Activated gamma-delta T cell treated with anti-CD3 and anti-CD28 coated beads, Interleukin-2, amount 50 U/mL, for 16 hours (primary cell): ENCODE results near the gene GALNT15.

Source experiments
- DNase-seq: peaks from one replicate; pipeline ENCODE4 v3.0.0-alpha.2; 2020; ENCODE audit warnings: low read depth

Gene GALNT15

GRCh38 chr3:16187213-16187790 lies 12.8 kb downstream of the GALNT15 start:
- no peak for DNase-seq

- no peak for DNase-seq
Observed at GRCh38 chr3:16188071-16188470, 13.6 kb downstream of the GALNT15 start.

- DNase-seq: no peak
Observed at GRCh38 chr3:16189201-16189600, 14.7 kb downstream of the GALNT15 start.

- no peak for DNase-seq
Observed at GRCh38 chr3:16190704-16191103, 16.2 kb downstream of the GALNT15 start.

GRCh38 chr3:16191591-16191990 lies 17.1 kb downstream of the GALNT15 start:
- DNase-seq: no peak

GRCh38 chr3:16192176-16192811 lies 17.8 kb downstream of the GALNT15 start:
- DNase-seq: no peak

- DNase-seq: no peak
Observed at GRCh38 chr3:16198427-16198826, 23.9 kb downstream of the GALNT15 start.

- no peak for DNase-seq
Observed at GRCh38 chr3:16199769-16200168, 25.3 kb downstream of the GALNT15 start.

DNA sequence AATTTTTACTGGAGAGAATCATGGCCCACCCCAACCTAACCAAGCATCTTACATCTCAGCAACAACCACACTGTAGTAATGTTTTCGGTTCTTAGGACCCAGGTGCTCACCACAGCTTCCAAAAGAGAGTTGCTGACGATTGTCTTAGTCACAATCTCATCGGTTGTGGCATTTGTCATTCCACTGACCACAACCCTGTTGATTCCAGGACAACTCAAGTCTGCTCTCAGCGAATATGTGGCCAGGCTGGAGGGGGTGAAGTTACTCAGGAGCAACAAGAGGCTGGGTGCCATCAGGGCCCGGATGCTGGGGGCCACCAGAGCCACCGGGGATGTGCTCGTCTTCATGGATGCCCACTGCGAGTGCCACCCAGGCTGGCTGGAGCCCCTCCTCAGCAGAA lies 25.9 kb downstream of the GALNT15 start:
- no peak for DNase-seq

DNA sequence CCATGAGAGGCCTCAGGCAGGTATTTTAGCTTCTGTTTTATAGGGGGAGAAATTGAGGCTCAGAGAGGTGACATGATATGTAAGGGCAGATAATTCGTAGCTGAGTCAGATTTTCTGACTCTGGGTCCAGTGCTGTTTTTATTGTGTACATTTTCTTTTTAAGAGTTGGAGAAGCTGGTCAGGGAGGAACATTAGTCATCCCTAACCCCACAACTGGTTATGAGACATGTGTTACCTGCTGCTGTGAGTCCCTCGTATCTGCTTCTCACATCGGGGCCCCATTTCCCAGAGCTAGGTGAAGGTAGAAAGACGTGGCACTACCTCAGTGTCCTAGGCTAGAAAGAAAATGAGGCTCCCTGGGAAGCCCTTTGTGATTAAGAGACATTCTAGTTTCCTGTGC lies 28.6 kb downstream of the GALNT15 start:
- DNase-seq: no peak

DNA sequence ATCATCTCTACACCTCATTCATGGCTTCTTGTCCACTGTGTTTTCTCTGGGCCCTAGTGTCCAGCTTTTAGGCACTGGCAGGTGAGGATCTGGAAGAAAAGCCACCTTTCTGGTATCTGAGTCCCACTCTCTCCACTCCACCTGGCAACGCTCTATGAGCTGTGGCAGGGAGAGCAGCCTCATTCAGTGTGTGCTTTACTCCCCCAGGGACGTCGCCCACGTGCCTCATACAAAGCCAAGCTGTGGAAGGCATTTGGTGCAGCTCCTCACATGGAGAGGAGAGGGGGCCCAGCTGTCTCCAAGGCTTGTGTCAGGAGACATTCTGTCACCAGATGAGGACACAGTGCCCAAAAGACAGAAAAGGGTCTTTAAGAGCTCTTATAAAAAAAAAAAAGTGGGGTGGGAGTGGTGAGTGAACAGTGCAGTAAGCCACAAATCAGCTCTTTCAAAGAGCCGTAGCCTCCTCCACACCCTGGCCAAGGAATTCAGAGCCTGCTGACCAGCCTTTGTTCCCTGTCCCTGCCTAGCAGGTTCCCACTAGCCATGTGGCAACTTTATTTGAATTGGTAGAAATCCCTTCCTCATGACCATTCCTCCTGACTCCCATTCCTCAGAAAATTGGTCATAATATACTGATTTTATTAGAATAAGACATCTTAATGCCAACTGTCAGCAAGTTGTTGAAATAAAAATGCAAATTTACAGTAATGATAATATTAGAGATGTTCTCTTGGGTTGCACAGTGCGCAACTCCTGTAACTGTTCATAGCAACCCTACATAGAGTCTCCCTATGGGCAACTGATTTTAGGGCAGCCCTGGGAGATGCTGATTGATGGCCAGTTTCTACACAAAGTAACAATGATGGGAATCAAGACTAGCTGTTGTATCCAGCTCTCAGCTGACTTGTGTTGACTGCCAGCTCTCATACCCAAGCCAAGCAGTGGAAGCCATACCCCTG lies 29.5 kb downstream of the GALNT15 start:
- no peak for DNase-seq

GRCh38 chr3:16204751-16205150 lies 30.3 kb downstream of the GALNT15 start:
- DNase-seq: no peak

DNA sequence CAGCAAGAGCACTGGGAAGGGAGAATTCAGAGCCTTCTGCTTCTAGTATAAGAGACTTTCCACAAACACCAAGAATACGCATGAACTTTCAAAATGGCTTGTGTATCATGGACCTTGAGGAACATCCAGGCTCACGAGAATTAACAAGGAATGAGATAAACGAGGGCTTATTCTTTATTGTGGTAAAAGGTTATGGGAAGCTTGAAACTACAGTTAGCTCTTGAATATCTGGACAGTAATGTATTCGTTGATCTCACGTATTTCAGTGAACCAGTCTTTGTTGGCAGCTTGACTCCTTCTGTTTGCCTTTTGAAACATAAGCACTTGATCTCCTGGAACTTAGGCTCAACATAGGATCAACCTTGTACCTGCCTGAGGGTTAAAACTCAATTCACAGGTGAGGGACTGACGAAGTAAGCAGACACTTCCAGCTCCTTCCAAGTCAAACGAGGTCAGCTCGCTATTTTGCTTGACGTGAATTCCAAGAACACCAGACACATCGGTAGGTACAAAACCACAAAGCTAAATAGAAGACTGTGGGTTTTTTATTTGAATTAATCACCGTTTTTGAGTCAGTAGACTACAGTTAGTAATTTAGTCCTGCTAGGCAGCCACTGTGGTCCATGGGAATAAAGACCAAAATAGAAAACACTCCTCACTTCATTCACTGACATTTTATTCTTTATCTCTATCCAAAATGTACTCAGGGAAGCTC lies 30.8 kb downstream of the GALNT15 start:
- no peak for DNase-seq

GRCh38 chr3:16207031-16207430 lies 32.6 kb downstream of the GALNT15 start:
- no peak for DNase-seq

GRCh38 chr3:16211176-16211904 lies 36.9 kb downstream of the GALNT15 start:
- DNase-seq: no peak

DNA sequence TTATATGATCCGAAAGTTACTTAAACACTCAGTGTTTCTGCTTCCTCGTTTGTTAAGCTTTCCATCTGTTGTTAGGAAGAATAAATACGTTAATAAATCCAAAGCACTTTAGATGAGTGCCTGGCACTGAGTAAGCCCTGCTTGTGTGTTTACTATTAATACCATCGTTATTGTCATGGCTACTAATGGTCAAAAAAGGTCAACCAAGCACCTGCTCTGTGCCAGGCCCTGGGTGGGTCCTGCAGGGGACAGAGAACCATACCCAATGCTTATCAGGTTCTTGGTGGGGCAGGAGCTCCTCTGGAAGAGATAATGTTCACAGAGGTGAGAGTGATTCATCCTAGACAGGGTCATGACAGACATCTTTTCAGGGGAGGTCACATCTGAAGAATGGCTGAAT lies 39.9 kb downstream of the GALNT15 start:
- no peak for DNase-seq

GRCh38 chr3:16216373-16216935 lies 42.0 kb downstream of the GALNT15 start:
- no peak for DNase-seq

DNA sequence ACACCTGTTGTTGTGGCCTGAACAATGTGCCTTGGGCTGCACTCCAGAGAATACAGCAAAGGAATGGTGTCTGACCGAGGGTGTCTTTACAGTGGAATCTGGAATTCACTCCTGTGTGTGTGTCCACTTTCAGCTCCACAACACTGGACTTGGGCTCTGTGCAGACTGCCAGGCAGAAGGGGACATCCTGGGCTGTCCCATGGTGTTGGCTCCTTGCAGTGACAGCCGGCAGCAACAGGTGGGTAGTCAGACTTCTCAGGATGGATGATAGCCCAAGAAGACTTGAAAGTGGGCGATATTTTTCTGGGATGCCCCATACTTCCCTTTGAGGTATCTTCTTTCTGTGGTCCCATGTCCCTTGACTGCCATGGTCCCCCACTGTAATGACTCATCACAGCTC lies 45.3 kb downstream of the GALNT15 start:
- no peak for DNase-seq

DNA sequence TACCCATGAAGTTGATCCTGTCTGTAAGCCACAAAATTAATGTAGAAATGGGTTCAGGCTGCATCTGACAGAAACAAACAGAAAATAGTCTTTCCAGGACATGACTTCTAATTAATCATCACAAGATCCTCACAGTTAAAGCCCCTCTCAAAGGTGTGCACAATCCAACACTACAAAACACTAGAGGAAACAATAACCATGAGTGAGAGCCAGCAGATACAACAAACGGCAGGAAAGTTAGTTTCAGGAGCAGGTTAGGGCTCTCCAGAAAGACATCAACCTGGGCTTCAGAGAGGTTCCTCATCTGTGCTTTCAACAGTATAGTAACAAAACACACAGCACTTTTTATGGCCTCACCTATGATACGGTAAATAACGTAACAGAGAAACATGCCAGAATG lies 47.5 kb downstream of the GALNT15 start:
- DNase-seq: no peak

GRCh38 chr3:16222547-16222946 lies 48.1 kb downstream of the GALNT15 start:
- no peak for DNase-seq

DNA sequence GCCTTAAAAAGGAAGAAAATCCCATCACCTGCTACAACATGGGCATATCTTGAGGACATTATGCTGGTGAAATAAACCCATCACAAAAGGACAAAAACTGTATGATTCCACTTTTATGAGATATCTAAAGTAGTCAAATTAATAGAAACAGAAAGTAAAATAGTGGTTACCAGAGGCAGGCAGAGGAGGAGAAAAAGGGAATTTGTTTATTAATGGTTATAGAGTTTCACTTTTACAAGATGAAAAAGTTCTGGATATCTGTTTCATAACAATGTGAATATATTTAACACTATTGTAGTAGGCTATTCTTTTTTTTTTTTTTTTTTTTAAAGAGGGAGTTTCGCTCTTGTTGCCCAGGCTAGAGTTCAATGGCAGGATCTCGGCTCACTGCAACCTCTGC lies 49.8 kb downstream of the GALNT15 start:
- DNase-seq: no peak
